MM.1S (cell line): ENCODE data around the gene TMEFF1.
A peak's percentile ranks its signal among the peaks of the same experiment; 100 is the strongest.
"Not testable (repeated sequence)": the region's sequence is repeated elsewhere in the genome, so short reads cannot be mapped to it uniquely, and the experiment has no call there.

Source experiments
- DNase-seq: peaks from one replicate; pipeline ENCODE4 v3.0.0-alpha.2; 2015
- H2AFZ ChIP-seq: fragments of 300-600 bp; sonication (generic); 2 replicates; pipeline ENCODE4 v1.6.0; 2016; ENCODE audit warnings: antibody characterized with exemption, low read length
- H3F3A ChIP-seq: fragments of 300-600 bp; sonication (generic); 2 replicates; pipeline ENCODE4 v1.6.1; 2016; ENCODE audit warnings: mild to moderate bottlenecking, antibody characterized with exemption, low read length, moderate library complexity, mixed read lengths; ENCODE audit not compliant: insufficient read depth
- H3K27ac ChIP-seq: fragments of 300-600 bp; sonication (generic); 2 replicates; pipeline ENCODE4 v1.5.1; 2016; ENCODE audit warnings: mild to moderate bottlenecking, low read length
- H3K27me3 ChIP-seq: fragments of 300-600 bp; sonication (generic); replicated peaks from 2 replicates; pipeline ENCODE4 v1.6.0; 2016; ENCODE audit warnings: low read length; ENCODE audit not compliant: insufficient read depth
- H3K36me3 ChIP-seq: fragments of 300-600 bp; sonication (generic); replicated peaks from 2 replicates; pipeline ENCODE4 v1.6.1; 2016; ENCODE audit warnings: mild to moderate bottlenecking, low read length, mixed read lengths; ENCODE audit not compliant: insufficient read depth
- H3K4me1 ChIP-seq: fragments of 300-600 bp; sonication (generic); 2 replicates; pipeline ENCODE4 v1.6.1; 2016; ENCODE audit warnings: low read length, mixed read lengths
- H3K4me2 ChIP-seq: fragments of 300-600 bp; sonication (generic); 2 replicates; pipeline ENCODE4 v1.6.0; 2016; ENCODE audit warnings: low read depth, low read length
- H3K4me3 ChIP-seq: fragments of 300-600 bp; sonication (generic); 2 replicates; pipeline ENCODE4 v1.5.1; 2016; ENCODE audit warnings: low read length, mixed read lengths
- H3K79me2 ChIP-seq: fragments of 300-600 bp; sonication (generic); 2 replicates; pipeline ENCODE4 v1.6.1; 2016; ENCODE audit warnings: mixed run types, low read length, mixed read lengths
- H3K9ac ChIP-seq: fragments of 300-600 bp; sonication (generic); 2 replicates; pipeline ENCODE4 v1.6.1; 2016; ENCODE audit warnings: low read length, mixed read lengths
- H3K9me2 ChIP-seq: fragments of 300-600 bp; sonication (generic); replicated peaks from 2 replicates; pipeline ENCODE4 v1.6.1; 2016; ENCODE audit warnings: mild to moderate bottlenecking, low read length, mixed read lengths; ENCODE audit not compliant: insufficient read depth
- H3K9me3 ChIP-seq: fragments of 300-600 bp; sonication (generic); replicated peaks from 2 replicates; pipeline ENCODE4 v1.6.1; 2016; ENCODE audit warnings: mild to moderate bottlenecking, low read length, mixed read lengths; ENCODE audit not compliant: insufficient read depth
- H4K20me1 ChIP-seq: fragments of 300-600 bp; sonication (generic); 2 replicates; pipeline ENCODE4 v1.6.1; 2016; ENCODE audit warnings: mild to moderate bottlenecking, low read length, moderate library complexity, mixed read lengths; ENCODE audit not compliant: insufficient read depth
- CTCF ChIP-seq: fragments of 300-600 bp; sonication (generic); IDR thresholded peaks from 2 replicates; pipeline ENCODE4 v1.5.1; 2016; ENCODE audit warnings: antibody characterized with exemption, low read length, mixed read lengths
- EZH2 ChIP-seq: fragments of 300-600 bp; sonication (generic); optimal IDR thresholded peaks from 2 replicates; pipeline ENCODE3; 2017; ENCODE audit warnings: low read depth, mild to moderate bottlenecking, antibody characterized with exemption, low read length, mixed read lengths
- EZH2phosphoT487 ChIP-seq: fragments of 300-600 bp; sonication (generic); IDR thresholded peaks from 2 replicates; pipeline ENCODE4 v1.6.1; 2018; ENCODE audit warnings: antibody characterized with exemption, low read length

TMEFF1 gene

GRCh38 chr9:100505564-100506159 is 32.7 kb downstream of the TMEFF1 start:
- no peaks in the 10 kb centered on the region for H3K9me2 ChIP-seq

GRCh38 chr9:100507350-100507749 is 34.4 kb downstream of the TMEFF1 start:
- not testable (repeated sequence) for H3K79me2 ChIP-seq, H3K4me3 ChIP-seq, H3K9ac ChIP-seq, H3F3A ChIP-seq, H3K9me2 ChIP-seq, H2AFZ ChIP-seq, H3K9me3 ChIP-seq, H4K20me1 ChIP-seq, H3K27me3 ChIP-seq, H3K36me3 ChIP-seq
- Histone ChIP-seq H3K4me2 (peak overlapping the region; percentile 31; the same call in 1 of the 2 replicates), H3K4me1 (peaks cover 16% of the 10 kb centered on the region), H3K27ac (peak overlapping the region; percentile 18; the same call in 1 of the 2 replicates)
- peak; percentile 63 for DNase-seq

More at GRCh38 chr9:100505564-100506159, 32.7 kb downstream of the TMEFF1 start:
- Histone ChIP-seq H3K9ac (no peak overlapping the region), H3K4me3 (no peak overlapping the region), H3F3A (0 out of 2 replicates have a peak, but pooled peaks cover 7% of the 10 kb centered on the region), H3K36me3 (0 out of 2 replicates have a peak, but pooled peaks cover 1% of the 10 kb centered on the region), H2AFZ (no peak overlapping the region), H3K27ac (no peak overlapping the region), H3K79me2 (no peaks in the 10 kb centered on the region), H3K4me1 (peaks cover 16% of the 10 kb centered on the region), H3K4me2 (no peak overlapping the region), H3K27me3 (no peaks in the 10 kb centered on the region), H3K9me3 (no peaks in the 10 kb centered on the region), H4K20me1 (no peaks in the 10 kb centered on the region)
- DNase-seq: peak; percentile 65
- TF ChIP-seq EZH2 (no peak), CTCF (peak; percentile 93)

GRCh38 chr9:100511205-100511604 is 38.3 kb downstream of the TMEFF1 start:
- H3K27me3 ChIP-seq: no peaks in the 10 kb centered on the region
- H3K9me2 ChIP-seq: no peaks in the 10 kb centered on the region
- no peaks in the 10 kb centered on the region for H3K9me3 ChIP-seq
- H3K4me2 ChIP-seq: no peak overlapping the region
- no peaks in the 10 kb centered on the region for H3K36me3 ChIP-seq
- no peak overlapping the region for H2AFZ ChIP-seq
- no peak for DNase-seq
- no peaks in the 10 kb centered on the region for H4K20me1 ChIP-seq
- H3K79me2 ChIP-seq: no peaks in the 10 kb centered on the region
- H3K9ac ChIP-seq: no peak overlapping the region
- no peak overlapping the region for H3K4me3 ChIP-seq
- peaks cover 22% of the 10 kb centered on the region for H3K4me1 ChIP-seq
- H3K27ac ChIP-seq: no peak overlapping the region
- 0 out of 2 replicates have a peak, but pooled peaks cover 7% of the 10 kb centered on the region for H3F3A ChIP-seq
- TF ChIP-seq CTCF: no peak
- TF ChIP-seq EZH2phosphoT487: no peak
- no peak for TF ChIP-seq EZH2
